ENCODE measurements around the gene NIPAL4.
"Not testable (repeated sequence)": the region's sequence is repeated elsewhere in the genome, so short reads cannot be mapped to it uniquely, and the experiment has no call there.

NIPAL4 gene

GRCh38 chr5:157459715-157460599 is at the start of gene NIPAL4:
NIPAL4 (plus strand) TSS chr5:157460213; CDS start chr5:157460321, 108 bp downstream.
- H3K4me1 Mint-ChIP-seq, result peaks cover 30% of the 10 kb centered on the region
- DNase-seq (ENCODE audit: low spot score in 2 of 2) (peak in 1 of 2 donors; percentile 16), ATAC-seq (peak; percentile 22)
- H3K9me3 Mint-ChIP-seq, result no peaks in the 10 kb centered on the region
- H3K36me3 Mint-ChIP-seq, result no peaks in the 10 kb centered on the region
- peak within 1 kb of the TSS; percentile 61 for H3K4me3 Mint-ChIP-seq
- H3K27ac Mint-ChIP-seq, result no peak within 1 kb of the TSS

GRCh38 chr5:157415838-157416237 is 44.2 kb upstream of the NIPAL4 start:
- ATAC-seq (no peak), DNase-seq (ENCODE audit: low spot score in 2 of 2) (no peak)
- H3K9me3 Mint-ChIP-seq, result peaks cover 3% of the 10 kb centered on the region
- no peaks in the 10 kb centered on the region for H3K4me1 Mint-ChIP-seq
- no peak overlapping the region for H3K27ac Mint-ChIP-seq
- H3K4me3 Mint-ChIP-seq, result no peak overlapping the region
- H3K36me3 Mint-ChIP-seq, result no peaks in the 10 kb centered on the region

DNA sequence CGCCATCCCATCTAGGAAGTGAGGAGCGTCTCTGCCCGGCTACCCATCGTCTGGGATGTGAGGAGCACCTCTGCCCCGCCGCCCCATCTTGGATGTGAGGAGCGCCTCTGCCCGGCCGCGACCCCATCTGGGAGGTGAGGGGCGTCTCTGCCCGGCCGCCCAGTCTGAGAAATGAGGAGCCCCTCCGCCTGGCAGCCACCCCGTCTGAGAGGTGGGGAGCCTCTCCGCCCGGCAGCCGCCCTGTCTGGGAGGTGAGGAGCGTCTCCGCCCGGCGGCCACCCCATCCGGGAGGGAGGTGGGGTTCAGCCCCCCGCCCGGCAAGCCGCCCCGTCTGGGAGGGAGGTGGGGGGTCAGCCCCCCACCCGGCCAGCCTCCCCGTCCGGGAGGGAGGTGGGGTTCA is 40.5 kb upstream of the NIPAL4 start:
- not testable (repeated sequence) for H3K9me3 Mint-ChIP-seq; ATAC-seq; H3K4me1 Mint-ChIP-seq; H3K27ac Mint-ChIP-seq; H3K4me3 Mint-ChIP-seq; DNase-seq (ENCODE audit: low spot score in 2 of 2); H3K36me3 Mint-ChIP-seq

DNA sequence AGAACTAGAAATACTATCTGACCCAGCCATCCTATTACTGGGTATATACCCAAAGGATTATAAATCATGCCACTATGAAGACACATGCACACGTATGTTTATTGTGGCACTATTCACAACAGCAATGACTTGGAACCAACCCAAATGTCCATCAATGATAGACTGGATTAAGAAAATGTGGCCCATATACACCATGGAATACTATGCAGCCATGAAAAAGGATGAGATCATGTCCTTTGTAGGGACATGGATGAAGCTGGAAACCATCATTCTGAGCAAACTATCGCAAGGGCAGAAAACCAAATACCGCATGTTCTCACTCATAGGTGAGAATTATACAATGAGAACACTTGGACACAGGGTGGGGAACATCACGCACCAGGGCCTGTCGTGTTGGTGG is 30.1 kb upstream of the NIPAL4 start:
- not testable (repeated sequence) for DNase-seq (ENCODE audit: low spot score in 2 of 2); H3K9me3 Mint-ChIP-seq

DNA sequence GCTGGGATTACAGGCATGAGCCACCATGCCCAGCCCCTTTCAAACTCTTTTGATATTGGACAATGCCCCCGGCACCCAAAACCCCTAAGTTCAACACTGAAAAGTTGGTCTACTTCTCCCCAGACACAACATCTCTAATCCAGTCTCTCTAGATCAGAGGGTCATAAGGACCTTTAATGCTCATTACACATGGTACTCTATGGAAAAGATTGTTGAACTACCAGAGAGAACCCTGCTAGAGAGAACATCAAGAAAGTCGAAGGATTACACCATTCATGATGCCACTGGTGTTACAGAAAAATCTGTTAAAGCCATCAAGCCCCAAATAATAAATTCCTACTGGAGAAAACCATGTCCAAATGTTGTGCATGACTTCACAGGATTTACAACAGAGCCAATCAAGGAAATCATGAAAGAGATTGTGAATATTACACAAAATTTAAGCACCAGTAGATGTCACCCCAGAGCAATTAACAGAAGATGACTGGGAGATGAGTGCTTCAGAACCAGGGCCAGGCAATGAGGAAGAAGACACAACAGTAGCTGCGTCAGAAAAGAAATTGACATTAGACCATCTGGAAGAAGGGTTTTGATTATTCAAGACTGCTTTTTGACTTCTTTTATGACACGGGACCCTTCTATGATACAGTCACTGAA is 28.3 kb upstream of the NIPAL4 start:
- no peak overlapping the region for H3K4me3 Mint-ChIP-seq
- DNase-seq (ENCODE audit: low spot score in 2 of 2) (no peak), ATAC-seq (peak; percentile 82)
- no peak overlapping the region for H3K27ac Mint-ChIP-seq
- no peaks in the 10 kb centered on the region for H3K4me1 Mint-ChIP-seq
- no peaks in the 10 kb centered on the region for H3K36me3 Mint-ChIP-seq
- H3K9me3 Mint-ChIP-seq, result no peaks in the 10 kb centered on the region

More for the DNA sequence above, 30.1 kb upstream of the NIPAL4 start:
- H3K4me1 Mint-ChIP-seq, ATAC-seq, H3K36me3 Mint-ChIP-seq, H3K27ac Mint-ChIP-seq, H3K4me3 Mint-ChIP-seq: not testable (repeated sequence)

DNA sequence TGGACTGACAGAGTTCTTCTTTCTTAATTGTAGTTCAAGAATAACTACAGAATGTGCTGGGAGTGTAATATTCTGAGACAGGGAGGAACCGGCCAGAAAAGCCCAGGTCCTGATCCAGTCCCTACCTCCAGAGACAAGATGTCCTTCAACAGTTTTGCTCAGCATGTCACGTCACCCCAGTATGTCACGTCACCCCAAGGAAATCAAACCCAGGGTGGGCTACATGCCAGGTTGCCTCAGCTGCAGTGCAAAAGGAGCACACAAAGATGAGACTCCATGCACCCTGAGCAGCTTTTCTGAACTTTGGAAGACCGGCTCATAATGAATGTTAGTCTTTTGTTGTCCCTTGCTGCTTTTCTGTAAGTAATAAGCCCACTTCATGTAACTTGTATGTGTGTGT is 25.9 kb upstream of the NIPAL4 start:
- Mint-ChIP-seq H3K9me3 (no peaks in the 10 kb centered on the region), H3K4me1 (no peaks in the 10 kb centered on the region)

GRCh38 chr5:157443041-157443549 is 16.9 kb upstream of the NIPAL4 start:
- Mint-ChIP-seq H3K4me1 (no peaks in the 10 kb centered on the region), H3K4me3 (no peak overlapping the region), H3K9me3 (no peaks in the 10 kb centered on the region), H3K27ac (no peak overlapping the region), H3K36me3 (no peaks in the 10 kb centered on the region)
- ATAC-seq, result no peak
- no peak for DNase-seq (ENCODE audit: low spot score in 2 of 2)

More for the DNA sequence above, 25.9 kb upstream of the NIPAL4 start:
- Mint-ChIP-seq H3K27ac (no peak overlapping the region), H3K4me3 (no peak overlapping the region), H3K36me3 (no peaks in the 10 kb centered on the region)
- ATAC-seq (no peak), DNase-seq (ENCODE audit: low spot score in 2 of 2) (no peak)

DNA sequence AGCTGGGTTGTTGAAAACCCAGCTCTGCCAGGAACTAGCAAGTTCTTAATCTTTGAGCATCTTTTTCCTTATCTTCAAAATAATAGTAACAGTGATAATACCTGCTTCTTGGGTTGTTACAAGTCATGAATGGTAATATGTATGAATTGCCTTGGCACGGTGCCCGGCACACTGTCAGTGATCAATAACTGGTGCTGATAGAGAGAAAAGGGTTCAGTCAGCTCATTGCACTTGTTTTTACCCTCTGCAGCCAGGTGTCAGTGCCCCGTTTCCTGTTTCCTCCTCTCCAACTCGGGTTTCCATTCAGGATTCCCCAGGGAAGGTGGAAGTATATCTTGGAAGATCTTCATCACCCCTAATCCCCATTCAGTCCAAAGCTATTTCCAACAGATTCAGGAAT is 15.8 kb upstream of the NIPAL4 start:
- ATAC-seq, result no peak

GRCh38 chr5:157445745-157446411 is 14.1 kb upstream of the NIPAL4 start:
- no peak overlapping the region for H3K27ac Mint-ChIP-seq
- H3K4me3 Mint-ChIP-seq, result no peak overlapping the region
- H3K9me3 Mint-ChIP-seq, result no peaks in the 10 kb centered on the region
- ATAC-seq (no peak), DNase-seq (ENCODE audit: low spot score in 2 of 2) (no peak)
- H3K36me3 Mint-ChIP-seq, result no peaks in the 10 kb centered on the region
- H3K4me1 Mint-ChIP-seq, result no peaks in the 10 kb centered on the region

More for the DNA sequence above, 15.8 kb upstream of the NIPAL4 start:
- Mint-ChIP-seq H3K9me3 (no peaks in the 10 kb centered on the region), H3K4me3 (no peak overlapping the region), H3K4me1 (no peaks in the 10 kb centered on the region), H3K36me3 (no peaks in the 10 kb centered on the region), H3K27ac (no peak overlapping the region)
- no peak for DNase-seq (ENCODE audit: low spot score in 2 of 2)

DNA sequence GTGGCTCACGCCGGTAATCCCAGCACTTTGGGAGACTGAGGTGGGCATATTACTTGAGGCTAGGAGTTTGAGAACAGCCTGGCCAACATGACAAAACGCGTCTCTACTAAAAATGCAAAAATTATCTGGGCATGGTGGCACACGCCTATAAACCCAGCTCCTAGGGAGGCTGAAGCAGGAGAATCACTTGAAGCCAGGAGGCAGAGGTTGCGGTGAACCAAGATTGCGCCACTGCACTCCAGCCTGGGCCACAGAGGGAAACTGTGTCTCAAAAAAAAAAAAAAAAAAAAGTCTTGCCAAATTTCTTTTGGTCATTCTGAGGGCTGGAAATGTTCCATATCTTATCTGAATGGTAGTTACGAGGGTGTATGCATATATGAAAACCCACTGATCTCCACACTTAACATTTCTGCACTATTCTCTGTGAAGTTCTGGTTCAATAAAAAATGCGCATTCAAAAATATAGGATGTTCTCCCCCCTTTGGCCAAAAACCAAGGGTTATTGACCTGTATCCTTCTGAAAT is 13.5 kb upstream of the NIPAL4 start:
- ATAC-seq, result no peak
- no peaks in the 10 kb centered on the region for H3K4me1 Mint-ChIP-seq
- H3K36me3 Mint-ChIP-seq, result no peaks in the 10 kb centered on the region
- H3K9me3 Mint-ChIP-seq, result no peaks in the 10 kb centered on the region
- no peak overlapping the region for H3K4me3 Mint-ChIP-seq
- no peak overlapping the region for H3K27ac Mint-ChIP-seq
- DNase-seq (ENCODE audit: low spot score in 2 of 2), result no peak

DNA sequence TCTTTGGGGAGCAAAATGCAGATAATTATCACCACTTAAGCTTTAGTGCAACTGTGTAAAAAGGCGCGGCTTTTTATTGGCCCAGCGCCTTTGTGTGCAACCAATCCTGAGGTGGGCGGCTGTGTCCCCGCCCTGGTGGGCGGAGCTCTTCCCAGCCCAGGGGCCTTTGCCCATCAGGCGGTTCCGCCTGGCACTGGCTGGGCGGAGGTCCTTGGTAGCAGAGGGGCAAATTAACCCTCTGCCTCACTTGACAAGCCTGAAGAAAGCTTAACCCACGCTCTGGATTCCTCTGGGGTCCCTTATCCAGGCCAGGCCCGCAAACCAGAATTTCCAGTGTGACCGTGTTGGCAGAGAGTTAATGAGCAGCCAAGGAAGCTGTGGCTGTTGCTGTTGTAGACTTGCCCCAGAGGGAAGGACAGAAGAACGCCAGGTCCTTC is 12.8 kb upstream of the NIPAL4 start:
- no peaks in the 10 kb centered on the region for H3K4me1 Mint-ChIP-seq
- H3K9me3 Mint-ChIP-seq, result no peaks in the 10 kb centered on the region
- no peak overlapping the region for H3K27ac Mint-ChIP-seq
- H3K4me3 Mint-ChIP-seq, result no peak overlapping the region
- DNase-seq (ENCODE audit: low spot score in 2 of 2), result no peak
- ATAC-seq, result no peak
- H3K36me3 Mint-ChIP-seq, result no peaks in the 10 kb centered on the region

- Mint-ChIP-seq H3K4me1 (no peaks in the 10 kb centered on the region), H3K9me3 (no peaks in the 10 kb centered on the region), H3K4me3 (no peak overlapping the region), H3K36me3 (no peaks in the 10 kb centered on the region), H3K27ac (no peak overlapping the region)
- no peak for DNase-seq (ENCODE audit: low spot score in 2 of 2)
- ATAC-seq, result no peak
These were observed 10.8 kb upstream of the NIPAL4 start for GRCh38 chr5:157449011-157449723.

DNA sequence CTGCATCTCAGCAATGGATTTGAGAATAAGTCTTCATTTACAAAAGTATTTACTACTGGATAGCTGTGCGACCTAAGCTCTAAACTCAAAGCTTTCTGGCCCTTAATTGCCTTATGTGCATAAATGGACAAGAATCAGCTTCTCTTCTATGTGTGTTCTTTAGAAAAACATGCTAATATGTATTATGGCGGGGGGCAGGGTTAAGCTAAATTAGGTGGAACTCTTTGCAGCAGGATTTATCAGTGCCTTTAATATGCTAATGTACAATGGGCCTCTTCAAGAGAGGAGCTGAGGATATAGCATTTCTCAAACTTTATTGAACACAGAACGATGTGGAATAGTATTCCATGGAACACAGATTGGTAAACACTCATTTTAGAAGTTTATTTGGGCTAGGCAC is 10.0 kb upstream of the NIPAL4 start:
- Mint-ChIP-seq H3K4me3 (no peak overlapping the region), H3K36me3 (no peaks in the 10 kb centered on the region), H3K4me1 (peaks cover 2% of the 10 kb centered on the region), H3K27ac (no peak overlapping the region), H3K9me3 (no peaks in the 10 kb centered on the region)
- DNase-seq (ENCODE audit: low spot score in 2 of 2) (no peak), ATAC-seq (no peak)

GRCh38 chr5:157451806-157452205 is 8.2 kb upstream of the NIPAL4 start:
- H3K4me3 Mint-ChIP-seq, result no peak overlapping the region
- no peak overlapping the region for H3K27ac Mint-ChIP-seq
- DNase-seq (ENCODE audit: low spot score in 2 of 2) (no peak), ATAC-seq (no peak)
- no peaks in the 10 kb centered on the region for H3K9me3 Mint-ChIP-seq
- H3K36me3 Mint-ChIP-seq, result no peaks in the 10 kb centered on the region
- H3K4me1 Mint-ChIP-seq, result peaks cover 7% of the 10 kb centered on the region

DNA sequence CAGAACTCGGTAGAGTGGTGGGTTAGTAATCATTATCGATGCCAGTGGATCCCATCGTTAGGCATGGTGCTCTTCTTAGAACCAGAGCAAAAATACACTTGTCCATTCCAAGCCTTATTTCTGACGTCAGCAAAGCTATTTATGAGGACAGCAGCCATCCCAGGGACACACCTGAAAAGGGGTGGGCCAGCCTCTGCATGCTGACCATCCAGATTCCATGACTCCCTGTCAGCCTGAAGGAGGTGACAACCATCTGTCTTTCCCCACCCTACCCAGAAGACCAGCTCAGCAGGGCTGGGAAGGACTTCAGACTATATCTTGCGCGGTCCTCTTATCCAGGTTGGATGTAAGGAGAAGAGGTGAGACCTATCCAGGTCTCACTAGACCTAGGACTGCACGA is 5.7 kb upstream of the NIPAL4 start:
- H3K4me1 Mint-ChIP-seq, result peaks cover 7% of the 10 kb centered on the region

More for the DNA sequence above, 5.7 kb upstream of the NIPAL4 start:
- ATAC-seq, result no peak
- H3K4me3 Mint-ChIP-seq, result no peak overlapping the region
- no peak for DNase-seq (ENCODE audit: low spot score in 2 of 2)
- H3K9me3 Mint-ChIP-seq, result no peaks in the 10 kb centered on the region
- H3K36me3 Mint-ChIP-seq, result no peaks in the 10 kb centered on the region
- H3K27ac Mint-ChIP-seq, result no peak overlapping the region
